Left colon (tissue), 2 donors: Measurements from ENCODE around the gene SSRP1. TPM values are rescaled to one million over a fixed set of nuclear protein-coding genes. Genes with fewer than 3 reads are reported as not detected.
"Not testable (repeated sequence)": the region's sequence is repeated elsewhere in the genome, so short reads cannot be mapped to it uniquely, and the experiment has no call there.

Experiments
- ATAC-seq: fragments of 200-7000 bp; cut with Tn5 transposase; one replicate; pipeline ENCODE4 v1.9.1; 2020; ENCODE audit warnings: mild to moderate bottlenecking, moderate library complexity
- DNase-seq, 2 donors: peaks; one replicate each; pipeline ENCODE4 v3.0.0-alpha.2; 2020
- intact Hi-C, 2 donors: fragments of 100-400 bp; cut with DNase I in 1 of 2; cut with micrococcal nuclease in 1 of 2; formaldehyde crosslinking; loops; one replicate each; pipeline versions ENCODE4 v1.11.2 to v1.14.0; 2022; cut with DNase I, micrococcal nuclease
- total RNA-seq, 2 donors: library from RNA; stranded (reverse); fragmentation: NEBNext Ultra II Directional; extraction: Animal tissue kit (Norgen Biotek cat#: 25700); gene quantifications; one replicate each; pipeline ENCODE4 v1.2.1, GENCODE V29; 2021
- donor health status: DM: no; HTN: no; CAD: no.
- donor health status: DM: yes; HTN: yes; CAD: no.

SSRP1 gene
- total RNA-seq, 2 donors from 2014 or later: 56.5 to 67.8 TPM

DNA sequence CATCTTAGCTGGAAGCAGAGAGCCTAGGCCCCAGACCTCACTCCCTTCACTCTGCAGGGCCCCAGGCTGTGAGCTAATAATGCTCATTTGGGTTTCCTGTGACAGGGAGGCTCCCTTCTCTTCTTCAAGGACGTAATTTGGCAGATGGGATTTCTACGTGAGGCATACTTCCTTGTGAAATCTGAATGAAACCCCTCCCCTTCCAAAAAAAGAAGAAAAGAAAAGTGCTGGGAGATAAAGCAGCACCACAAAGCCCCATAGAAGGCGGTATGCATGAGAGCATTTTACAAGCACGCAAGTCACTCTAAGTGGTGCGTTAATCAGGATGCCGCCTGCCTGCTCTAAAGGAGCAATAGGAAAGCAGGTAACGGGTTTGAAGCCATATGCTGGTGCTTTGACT lies 8.1 kb upstream of the SSRP1 start:
- ATAC-seq (no peak), DNase-seq (no peak)
- intact Hi-C loops: loop anchor here in 1 of 2 donors (10.0 kb wide), 2 partner anchors 181 to 301 kb away; partner anchors contain the start of gene YPEL4

DNA sequence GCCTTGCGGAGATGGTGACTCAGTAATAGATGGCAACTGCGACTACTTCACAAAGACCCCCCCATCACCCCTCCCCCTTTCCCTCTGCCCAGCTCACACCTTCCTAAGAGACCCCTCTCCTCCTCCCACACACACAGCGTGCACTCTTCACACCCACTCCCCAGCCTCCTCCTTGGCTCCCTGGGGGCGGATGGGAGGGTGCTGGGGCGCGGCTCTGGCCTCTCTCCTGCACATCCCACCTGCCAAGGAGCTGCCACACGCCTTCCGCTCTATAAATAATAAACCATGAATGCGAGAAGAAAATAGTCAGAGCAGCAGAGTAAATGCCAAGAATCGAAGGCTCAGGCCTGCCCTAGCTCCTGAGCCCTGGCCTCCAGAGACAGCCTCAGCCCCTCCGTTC lies 7.0 kb upstream of the SSRP1 start:
- intact Hi-C loops: loop anchor here in 1 of 2 donors (10.0 kb wide), 2 partner anchors 182 to 302 kb away; partner anchors contain the start of gene YPEL4
- no peak for DNase-seq
- no peak for ATAC-seq

DNA sequence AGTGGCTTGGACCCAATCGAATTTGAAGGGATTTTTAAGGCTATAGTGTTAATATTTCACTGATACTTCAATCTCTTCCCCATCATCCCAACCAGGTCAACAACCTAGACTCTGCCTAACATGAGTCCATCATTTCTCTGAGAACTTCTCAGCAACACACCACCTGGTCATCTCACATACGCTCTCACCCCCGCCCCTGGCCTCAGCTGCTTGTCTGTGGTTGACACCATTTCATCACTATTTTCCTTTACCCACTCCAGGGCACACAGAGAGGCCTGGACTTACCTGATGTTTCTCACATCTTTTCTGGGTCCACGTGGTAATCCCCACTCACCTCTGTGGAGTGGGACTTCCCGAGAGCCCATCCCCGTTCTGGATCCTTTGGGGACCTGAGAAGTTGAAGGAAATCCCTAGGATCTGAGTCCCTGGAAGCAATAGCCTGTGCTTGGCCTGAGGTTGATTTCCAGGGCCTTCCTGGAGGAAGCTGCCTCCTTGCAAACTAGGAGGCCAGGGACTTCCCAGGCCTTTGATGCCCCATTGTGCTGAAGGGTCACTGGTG lies 5.6 kb upstream of the SSRP1 start:
- DNase-seq: no peak
- intact Hi-C loops: loop anchor here in 1 of 2 donors (10.0 kb wide), 2 partner anchors 183 to 303 kb away; partner anchors contain the start of gene YPEL4
- ATAC-seq: no peak

DNA sequence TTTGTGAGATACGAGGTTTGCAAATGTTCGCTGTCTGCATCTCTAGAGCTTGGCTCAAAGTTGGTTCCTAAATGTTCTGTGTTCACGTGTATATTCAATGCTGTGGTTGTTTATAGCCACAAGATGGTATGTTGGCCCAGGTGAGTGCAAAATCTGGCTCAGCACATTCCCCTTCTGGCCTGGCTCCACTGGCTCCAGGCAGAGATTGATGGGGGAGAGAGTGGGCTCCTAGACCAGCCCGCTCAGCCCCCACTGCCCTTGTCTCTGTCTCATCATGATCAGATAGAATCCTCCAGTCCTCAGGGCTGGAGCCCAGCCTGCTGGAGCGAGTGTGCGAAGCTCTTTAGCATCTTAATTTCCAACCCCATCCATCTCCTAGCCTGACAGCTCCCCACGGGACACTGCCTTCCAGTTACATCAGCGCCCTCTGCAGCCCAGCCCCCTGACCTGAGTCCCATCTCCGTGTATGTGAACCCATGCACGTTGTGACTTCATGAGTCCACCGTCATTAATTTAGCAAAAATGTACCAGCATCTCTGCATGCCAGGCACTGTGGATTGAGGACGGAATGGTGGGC lies 4.4 kb upstream of the SSRP1 start:
- ATAC-seq (no peak), DNase-seq (no peak)
- intact Hi-C loops: loop anchor here in 1 of 2 donors (10.0 kb wide), 2 partner anchors 185 to 305 kb away; partner anchors contain the start of gene YPEL4

DNA sequence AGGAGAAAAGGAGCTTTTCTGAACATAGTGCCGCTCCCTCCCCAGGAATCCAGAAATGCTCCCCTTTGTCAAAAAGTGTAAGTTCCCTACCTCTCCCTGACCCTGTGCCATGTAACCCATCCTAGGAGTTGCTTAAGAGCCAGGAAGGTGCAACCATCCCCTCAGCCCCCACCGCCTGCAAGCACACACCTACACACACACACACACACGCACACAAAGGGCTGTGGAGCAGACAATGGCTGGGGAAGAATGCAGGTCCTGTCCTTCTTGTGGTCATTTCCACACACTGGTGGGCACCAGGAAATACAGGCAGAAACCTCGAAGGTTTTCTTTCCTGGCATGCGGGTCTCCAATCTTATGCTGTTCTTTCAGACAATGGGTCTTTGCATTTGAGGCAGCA lies 3.6 kb upstream of the SSRP1 start:
- DNase-seq (no peak), ATAC-seq (no peak)
- intact Hi-C loops: no loop called here

DNA sequence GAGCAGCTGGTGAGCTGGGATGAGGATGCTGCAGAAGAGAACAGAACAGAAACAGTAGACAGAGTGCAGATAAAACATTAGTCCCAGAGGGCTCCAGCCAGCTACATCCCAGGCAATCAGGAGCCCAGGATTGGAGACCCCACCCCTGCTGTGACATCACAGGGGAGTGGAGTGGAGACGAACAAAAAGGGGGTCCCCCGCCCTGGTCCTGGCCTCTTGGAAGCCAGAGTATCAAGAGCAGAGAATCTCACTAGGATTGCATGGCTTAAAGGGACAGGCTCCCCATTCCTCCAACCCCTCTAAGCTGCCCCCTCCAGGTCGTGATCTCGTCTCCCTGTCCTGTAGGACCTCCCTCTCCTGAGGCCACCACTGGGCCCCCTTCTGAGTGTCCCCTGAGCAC lies 2.5 kb upstream of the SSRP1 start, which contains the start of gene P2RX3:
P2RX3 (plus strand) TSS at position 211 of the 400 bp plus-strand sequence. CDS start 199 bp downstream, outside the sequence.
- ATAC-seq: no peak
- DNase-seq: no peak
- intact Hi-C loops: no loop called here

DNA sequence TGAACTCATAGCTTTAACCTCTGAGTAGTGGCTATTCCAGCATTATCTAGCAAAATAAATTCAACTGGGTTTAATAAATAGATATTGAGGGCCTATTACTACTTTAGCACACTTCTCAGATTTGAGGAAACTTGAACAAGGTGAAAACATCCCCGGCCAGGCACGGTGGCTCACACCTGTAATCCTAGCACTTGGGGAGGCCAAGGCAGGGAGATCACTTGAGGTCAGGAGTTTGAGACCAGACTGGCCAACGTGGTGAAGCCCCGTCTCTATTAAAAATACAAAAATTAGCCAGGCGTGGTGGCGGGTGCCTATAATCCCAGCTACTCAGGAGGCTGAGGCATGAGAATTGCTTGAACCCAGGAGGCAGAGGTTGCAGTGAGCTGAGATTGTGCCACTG lies 1.2 kb upstream of the SSRP1 start:
- intact Hi-C loops, DNase-seq, ATAC-seq: not testable (repeated sequence)

DNA sequence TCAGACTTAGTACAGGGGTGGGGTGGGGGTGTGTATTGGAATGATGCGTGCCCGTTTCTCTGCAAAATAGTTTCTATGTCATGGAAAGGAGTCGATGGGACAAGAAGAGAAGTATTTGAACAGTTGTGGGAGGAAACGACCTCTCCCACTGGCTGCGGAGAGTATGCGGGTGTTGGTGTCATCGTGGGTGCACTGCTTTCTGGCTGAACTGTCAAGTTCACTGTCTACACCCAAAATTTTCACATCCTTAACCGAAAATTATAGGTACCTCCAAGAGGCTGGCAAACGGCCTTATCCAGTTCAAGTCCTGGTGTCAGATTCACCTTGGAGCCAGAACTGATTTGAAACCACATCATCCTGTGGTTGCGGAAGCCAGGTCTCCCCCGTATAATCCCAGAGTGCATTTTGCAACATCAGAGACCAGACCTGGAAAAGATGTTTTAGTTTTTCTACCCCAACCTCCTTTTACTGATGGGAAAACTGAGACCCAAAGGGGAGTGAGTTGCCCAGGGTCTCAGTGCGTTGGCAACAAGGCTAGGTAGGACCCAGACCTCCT lies 497 bp upstream of the SSRP1 start:
- intact Hi-C loops: no loop called here
- peak; percentile 4 for ATAC-seq
- no peak for DNase-seq

DNA sequence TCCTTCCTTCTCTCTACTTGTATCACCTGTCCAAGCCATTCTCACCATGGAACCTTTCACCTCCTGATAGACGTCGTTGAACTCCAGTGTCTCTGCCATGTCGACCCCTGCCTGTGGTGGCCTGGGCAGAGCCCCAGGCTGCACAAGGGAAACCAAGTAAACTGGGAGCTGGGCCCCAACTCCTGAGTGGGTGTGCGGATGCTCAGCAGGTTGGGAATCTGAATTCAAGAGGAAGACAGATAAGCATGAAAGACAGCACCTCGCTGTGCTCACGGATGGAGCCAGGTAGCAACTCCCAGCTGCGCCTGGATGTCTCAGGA lies 709 bp downstream of the SSRP1 start:
- DNase-seq (no peak), ATAC-seq (no peak)
- intact Hi-C loops: no loop called here

DNA sequence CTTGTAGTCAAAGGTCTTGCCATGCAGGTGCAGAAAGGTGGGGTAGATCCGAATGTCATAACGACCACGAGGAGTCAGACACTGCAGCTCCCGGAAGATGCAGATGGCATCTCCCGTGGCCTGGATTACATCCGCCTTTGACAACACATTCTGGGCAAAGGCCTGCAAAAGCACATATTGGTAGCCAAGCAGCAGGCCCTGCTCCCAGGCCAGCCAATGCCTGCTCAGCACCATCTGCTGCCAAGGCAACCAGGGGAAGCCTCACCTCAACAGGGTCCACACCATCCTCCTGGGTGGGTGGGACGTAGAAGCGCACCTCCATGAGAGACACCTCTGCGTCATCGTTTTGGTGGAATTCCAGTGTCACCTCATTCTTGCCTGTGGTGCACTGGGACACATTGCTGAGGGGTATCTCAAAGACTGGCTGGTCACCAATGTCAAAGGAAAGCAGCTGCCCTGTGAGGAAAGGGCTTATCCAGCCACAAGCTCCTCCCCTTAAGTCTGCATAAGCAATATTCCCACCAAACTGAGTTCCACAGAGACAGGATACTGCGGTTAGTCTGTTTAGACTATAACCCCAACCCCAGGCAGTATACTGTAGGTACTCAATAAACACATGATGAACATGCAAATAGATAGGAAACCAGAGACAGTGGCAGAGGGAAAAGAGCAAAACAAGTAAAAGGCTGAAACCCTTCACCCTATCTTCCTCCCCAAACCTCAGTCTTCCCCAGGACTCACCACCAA lies 2.8 kb downstream of the SSRP1 start:
- ATAC-seq (no peak), DNase-seq (no peak)
- intact Hi-C loops: no loop called here

DNA sequence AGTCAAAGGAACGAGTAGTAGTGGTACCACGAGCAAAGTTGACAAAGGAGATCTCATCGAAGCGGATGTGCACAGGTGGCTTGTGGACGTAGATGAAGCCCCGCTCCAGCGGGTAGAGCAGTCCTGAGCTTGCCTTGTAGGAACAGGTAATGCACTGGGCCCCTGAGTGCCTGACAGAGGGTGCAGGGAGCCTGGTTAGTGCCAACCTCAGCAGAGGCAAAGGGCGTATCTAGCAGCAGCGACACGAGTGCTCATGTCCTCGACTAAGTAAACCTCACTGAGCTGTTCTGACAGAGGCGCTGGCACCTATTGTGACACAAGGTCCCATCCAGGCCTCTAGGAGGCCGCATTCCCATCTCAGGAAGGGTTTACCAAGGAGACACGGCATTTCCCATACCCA lies 4.0 kb downstream of the SSRP1 start:
- DNase-seq: no peak
- intact Hi-C loops: no loop called here

DNA sequence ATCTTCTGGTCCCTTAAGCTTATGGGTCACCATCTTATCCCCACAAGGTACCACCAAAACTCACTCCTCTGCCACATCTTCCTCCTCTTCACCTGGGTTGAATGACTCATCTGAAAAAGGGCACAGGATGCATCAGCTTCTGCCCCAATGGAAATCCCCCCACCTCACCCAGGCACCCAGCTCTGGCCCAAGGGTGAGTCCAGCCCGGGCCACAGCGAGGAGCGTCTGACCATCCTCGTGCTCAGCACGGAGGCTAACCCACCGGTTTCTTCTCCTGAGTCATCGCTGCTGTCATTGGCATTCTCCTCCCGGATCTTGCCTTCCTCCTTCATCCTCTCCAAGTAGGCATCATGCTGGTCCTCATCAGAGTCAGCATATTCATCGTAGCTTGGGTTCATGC lies 5.7 kb downstream of the SSRP1 start:
- ATAC-seq (no peak), DNase-seq (no peak)
- intact Hi-C loops: no loop called here

More for the DNA sequence above, 4.0 kb downstream of the SSRP1 start:
- ATAC-seq: no peak

DNA sequence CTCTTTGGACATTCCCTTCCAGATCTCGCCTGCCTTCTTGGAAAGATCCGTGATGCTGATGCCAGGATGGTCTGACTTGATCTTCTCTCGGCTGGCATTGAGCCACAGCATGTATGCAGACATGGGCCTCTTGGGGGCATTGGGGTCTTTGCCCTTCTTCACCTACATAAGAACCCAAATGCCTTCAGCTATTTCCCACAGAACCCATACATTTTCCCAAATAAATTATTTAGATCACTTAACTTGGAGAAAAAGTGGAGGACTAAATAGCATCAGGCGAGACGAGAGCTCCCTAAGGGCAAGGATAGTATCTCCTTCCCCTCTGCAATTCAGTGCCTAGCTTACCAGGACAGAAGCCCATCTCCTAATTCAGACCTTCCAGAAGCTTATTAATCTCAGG lies 8.0 kb downstream of the SSRP1 start:
- DNase-seq: no peak
- ATAC-seq: no peak
- intact Hi-C loops: no loop called here

DNA sequence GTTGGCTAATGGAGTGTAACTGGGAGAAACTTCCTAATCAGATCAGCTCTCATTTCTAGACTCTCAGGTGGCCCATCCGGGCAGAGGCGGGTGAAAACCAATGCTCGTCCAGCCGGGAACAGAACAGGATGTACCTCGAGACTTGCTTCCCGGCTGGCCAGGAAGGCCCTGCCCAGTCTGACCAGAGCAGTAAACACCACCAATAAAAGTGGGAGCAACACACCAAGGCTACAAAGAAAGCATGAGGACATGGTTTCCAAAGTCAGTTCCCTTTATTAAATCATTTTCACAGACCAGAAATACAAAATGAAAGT lies 10.0 kb downstream of the SSRP1 start:
- ATAC-seq: peak; percentile 52

DNA sequence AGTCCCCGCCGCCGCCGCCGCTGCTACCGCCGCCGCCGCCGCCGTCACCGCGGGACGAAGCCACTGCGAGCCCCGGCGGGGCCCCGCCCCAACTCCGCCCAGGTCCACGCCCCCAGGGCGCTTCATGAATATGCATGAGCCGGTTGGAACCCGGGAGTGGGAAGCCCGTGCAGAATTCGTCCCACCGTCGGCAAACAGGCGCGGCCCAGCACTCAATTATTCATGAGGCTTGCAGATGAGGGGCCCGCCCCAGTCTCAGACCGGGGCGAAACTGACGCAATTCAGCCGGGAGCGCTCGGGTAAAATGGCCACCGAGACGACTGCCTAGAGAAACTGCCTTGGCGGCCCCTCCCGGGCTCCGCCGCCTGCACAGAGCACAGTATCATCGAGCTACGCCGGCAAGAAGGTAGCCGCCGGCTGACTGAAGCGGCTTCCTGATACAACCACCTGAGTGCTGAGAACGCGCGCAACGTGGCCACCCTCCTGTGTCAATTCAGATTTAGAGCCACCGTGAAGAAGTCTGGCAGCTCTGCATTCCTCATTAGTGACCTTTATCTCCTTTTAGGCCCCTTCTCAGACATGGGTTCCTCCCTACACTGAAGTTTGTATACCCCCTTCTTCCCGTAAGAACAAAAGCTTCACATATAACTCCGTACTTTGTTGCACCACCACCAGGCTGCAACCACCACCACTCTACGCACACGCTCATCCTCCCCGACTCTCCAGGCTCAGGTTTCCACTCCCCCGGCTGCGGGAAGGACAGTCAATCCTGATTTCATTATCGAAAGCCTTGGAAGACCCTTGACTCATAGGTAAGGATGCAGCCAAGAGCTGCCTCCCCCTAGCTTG lies 10.6 kb downstream of the SSRP1 start, which contains the start of gene TNKS1BP1:
TNKS1BP1 (minus strand) TSS at position 67 of the 849 bp plus-strand sequence. CDS start 3,067 bp downstream, outside the sequence.
- peak; percentile 97 to 99 for DNase-seq
- intact Hi-C loops: no loop called here
- ATAC-seq: peak; percentile 74

More for the DNA sequence above, 10.0 kb downstream of the SSRP1 start:
- DNase-seq: peak; percentile 73 to 86
- intact Hi-C loops: no loop called here

DNA sequence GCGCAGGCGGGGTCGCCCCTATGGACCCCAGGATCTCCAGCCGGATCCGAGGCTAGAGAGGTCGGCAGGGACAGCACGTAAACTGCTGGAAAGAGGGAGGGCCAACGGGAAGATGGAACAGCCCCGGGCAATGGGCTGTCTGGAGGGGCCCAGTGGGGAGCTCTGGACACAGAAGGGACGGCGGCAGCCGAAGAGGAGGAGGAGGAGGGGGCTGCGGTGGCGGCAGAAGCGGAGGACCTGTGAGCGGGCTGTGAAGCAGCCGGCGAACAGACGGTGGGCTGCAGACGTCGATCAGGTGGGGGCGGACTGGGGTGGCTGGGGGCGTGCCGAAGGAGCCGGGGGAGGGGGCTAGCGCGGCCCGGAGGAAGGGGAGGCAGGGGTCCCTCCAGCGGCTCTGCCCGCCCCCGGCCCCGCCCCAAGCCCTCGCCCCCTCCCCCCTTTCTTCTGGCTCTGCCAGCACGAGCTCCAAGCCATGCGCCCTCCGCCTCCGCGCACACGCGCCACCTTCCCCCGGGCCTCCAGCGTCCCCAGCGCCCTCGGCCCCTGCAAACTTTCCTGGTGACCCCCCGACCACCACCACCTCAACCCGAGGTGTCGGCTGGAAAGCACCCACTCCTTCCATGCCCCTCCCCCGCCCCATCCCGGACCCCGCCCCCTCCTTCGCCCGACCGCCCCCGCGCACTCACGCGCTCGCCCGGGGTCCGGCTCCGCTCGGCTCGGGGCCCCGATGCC lies 11.4 kb downstream of the SSRP1 start:
- intact Hi-C loops: no loop called here

DNA sequence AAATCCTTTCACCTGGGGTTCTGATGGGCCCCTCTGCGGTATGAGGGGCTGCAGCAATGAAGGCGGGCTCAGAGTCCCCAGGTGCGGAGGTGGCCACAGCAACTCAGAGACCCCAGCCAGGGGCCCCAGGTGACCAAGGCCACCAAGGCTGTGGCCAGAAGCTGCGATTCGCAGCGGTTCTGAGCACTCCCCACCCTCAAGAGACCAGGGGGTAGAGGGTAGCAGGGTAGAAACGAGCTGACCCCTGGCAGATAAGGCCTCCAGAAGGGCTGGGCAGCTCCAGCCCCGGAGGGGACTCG lies 11.9 kb downstream of the SSRP1 start:
- no peak for ATAC-seq
- no peak for DNase-seq
- intact Hi-C loops: no loop called here

More for the DNA sequence above, 11.4 kb downstream of the SSRP1 start:
- ATAC-seq (peak; percentile 4), DNase-seq (peak; percentile 63 to 64)

DNA sequence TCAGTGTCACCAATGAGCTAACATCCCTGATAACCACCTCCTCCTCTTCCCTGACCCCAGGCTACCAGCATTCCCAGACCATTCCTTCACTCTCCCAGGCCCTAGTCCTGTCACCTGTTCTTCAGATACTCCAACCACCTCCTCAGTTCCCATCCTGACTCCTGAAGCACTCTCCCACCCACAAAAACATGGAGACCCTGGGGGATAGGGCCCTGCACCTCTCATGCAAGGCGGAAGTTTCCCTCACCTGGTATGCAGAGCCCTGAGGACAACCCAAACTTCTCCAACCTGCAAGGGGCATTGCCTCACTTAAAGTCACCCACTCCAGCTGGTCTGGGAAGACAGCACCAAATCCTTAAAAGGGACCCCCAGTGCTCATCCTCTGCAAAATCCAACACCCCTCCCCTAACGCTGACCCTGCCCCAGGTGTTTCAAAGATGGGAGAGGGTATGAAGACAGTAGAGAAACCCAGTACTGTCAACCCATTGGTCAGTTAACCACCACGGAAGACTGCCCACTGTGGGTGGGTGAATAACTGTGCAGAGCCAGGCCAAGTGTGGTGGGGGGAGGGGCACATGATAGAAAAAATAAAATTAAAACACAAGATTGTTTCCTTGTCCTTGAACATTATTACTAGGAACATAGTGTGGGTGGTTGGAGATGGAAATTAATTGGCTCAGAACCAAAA lies 12.4 kb downstream of the SSRP1 start:
- no peak for ATAC-seq
- intact Hi-C loops: no loop called here
- DNase-seq: no peak
